ENCODE data around the gene SLCO4A1.

DNA sequence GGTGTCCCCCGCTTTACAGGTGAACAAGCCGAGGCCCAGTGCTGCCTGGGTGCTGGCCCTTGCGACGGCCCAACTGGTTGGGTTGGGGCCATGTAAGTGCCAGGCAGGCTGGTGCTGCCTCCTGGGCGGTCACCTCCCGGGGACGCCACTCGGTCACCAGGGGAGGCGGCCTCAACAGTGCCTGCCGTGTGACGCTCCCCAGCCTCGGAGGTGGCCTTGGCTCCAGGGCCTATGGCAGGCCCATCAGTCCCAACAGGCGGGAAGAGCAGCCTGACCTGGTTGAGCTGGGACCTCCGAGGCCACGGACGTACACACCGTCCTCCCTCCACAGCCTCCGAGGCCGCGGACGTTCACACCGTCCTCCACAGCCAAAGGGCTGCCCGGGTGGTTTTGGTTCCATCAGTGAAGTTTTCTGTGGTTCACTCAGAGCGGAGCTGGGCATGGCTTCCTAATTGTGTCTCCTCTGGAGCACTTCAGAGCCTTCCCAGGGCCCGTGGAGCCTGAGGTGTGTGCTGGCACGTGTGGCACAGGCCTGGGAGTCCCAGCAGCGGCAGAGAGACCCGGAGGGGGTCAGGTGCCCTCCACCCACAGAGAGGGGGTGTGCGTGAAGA, 19.3 kb upstream of the SLCO4A1 start:
- TF ChIP-seq POLR2A (IDR thresholded peaks at IDR 0.05) (no peak), EP300 (IDR thresholded peaks at IDR 0.05) (no peak)
- TF ChIP-seq, protein P1, sequence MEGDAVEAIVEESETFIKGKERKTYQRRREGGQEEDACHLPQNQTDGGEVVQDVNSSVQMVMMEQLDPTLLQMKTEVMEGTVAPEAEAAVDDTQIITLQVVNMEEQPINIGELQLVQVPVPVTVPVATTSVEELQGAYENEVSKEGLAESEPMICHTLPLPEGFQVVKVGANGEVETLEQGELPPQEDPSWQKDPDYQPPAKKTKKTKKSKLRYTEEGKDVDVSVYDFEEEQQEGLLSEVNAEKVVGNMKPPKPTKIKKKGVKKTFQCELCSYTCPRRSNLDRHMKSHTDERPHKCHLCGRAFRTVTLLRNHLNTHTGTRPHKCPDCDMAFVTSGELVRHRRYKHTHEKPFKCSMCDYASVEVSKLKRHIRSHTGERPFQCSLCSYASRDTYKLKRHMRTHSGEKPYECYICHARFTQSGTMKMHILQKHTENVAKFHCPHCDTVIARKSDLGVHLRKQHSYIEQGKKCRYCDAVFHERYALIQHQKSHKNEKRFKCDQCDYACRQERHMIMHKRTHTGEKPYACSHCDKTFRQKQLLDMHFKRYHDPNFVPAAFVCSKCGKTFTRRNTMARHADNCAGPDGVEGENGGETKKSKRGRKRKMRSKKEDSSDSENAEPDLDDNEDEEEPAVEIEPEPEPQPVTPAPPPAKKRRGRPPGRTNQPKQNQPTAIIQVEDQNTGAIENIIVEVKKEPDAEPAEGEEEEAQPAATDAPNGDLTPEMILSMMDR (IDR thresholded peaks at IDR 0.05), result no peak

Measured in ovary (tissue), 3 donors.